Measurements from ENCODE around the gene KIF26A.

Gene KIF26A

DNA sequence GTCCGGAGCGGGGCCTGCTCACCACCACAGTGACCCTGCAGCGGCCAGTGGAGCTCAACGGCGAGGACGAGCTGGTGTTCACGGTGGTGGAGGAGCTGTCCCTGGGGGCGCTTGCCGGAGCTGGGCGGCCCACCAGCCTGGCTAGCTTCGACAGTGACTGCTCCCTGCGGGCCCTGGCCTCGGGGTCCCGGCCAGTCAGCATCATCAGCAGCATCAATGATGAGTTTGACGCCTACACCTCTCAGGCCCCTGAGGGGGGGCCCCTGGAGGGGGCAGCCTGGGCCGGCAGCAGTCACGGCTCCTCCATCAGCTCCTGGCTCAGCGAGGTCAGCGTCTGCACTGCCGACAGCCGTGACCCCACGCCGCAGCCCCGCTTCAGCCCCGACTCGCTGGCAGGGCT is 37.4 kb downstream of the KIF26A start:
- TF ChIP-seq FOXM1 (IDR thresholded peaks at IDR 0.05; ENCODE audit: borderline replicate concordance, low read depth) (no peak), YY1 (IDR thresholded peaks at IDR 0.05; ENCODE audit: low read depth) (no peak), EP300 (IDR thresholded peaks at IDR 0.05; ENCODE audit: borderline replicate concordance) (no peak), ZBTB7A (IDR thresholded peaks at IDR 0.05; ENCODE audit: low read depth) (no peak)
- TF ChIP-seq, protein P1, sequence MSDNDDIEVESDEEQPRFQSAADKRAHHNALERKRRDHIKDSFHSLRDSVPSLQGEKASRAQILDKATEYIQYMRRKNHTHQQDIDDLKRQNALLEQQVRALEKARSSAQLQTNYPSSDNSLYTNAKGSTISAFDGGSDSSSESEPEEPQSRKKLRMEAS (IDR thresholded peaks at IDR 0.05), result no peak

DNA sequence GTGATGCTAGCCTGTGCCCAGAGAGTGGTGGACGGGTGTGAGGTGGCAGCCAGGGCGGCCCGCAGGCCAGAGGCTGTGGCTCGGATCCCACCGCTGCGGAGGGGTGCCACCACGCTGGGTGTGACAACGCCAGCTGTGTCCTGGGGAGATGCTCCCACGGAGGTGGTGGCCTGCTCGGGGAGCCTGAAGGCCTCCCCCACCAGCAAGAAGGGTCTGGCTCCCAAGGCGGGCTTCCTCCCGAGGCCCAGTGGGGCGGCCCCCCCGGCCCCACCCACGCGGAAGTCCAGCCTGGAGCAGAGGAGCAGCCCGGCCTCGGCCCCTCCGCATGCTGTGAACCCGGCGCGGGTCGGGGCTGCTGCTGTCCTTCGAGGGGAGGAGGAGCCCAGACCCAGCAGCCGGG is 38.2 kb downstream of the KIF26A start:
- TF ChIP-seq, protein P2, sequence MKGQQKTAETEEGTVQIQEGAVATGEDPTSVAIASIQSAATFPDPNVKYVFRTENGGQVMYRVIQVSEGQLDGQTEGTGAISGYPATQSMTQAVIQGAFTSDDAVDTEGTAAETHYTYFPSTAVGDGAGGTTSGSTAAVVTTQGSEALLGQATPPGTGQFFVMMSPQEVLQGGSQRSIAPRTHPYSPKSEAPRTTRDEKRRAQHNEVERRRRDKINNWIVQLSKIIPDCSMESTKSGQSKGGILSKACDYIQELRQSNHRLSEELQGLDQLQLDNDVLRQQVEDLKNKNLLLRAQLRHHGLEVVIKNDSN (IDR thresholded peaks at IDR 0.05), result no peak
- TF ChIP-seq CEBPB (IDR thresholded peaks at IDR 0.05) (no peak), FOXM1 (IDR thresholded peaks at IDR 0.05; ENCODE audit: borderline replicate concordance, low read depth) (no peak), EP300 (IDR thresholded peaks at IDR 0.05; ENCODE audit: borderline replicate concordance) (no peak), YY1 (IDR thresholded peaks at IDR 0.05; ENCODE audit: low read depth) (no peak), TAF1 (IDR thresholded peaks at IDR 0.05; ENCODE audit: low read depth) (no peak), CREB1 (IDR thresholded peaks at IDR 0.05; ENCODE audit: low read depth) (no peak), TCF12 (IDR thresholded peaks at IDR 0.05; ENCODE audit: low read depth) (no peak), EGR1 (IDR thresholded peaks at IDR 0.05) (no peak), NFIC (IDR thresholded peaks at IDR 0.05) (no peak), REST (IDR thresholded peaks at IDR 0.05; ENCODE audit: low read depth) (no peak), RAD21 (IDR thresholded peaks at IDR 0.05; ENCODE audit: low read depth) (no peak), ZBTB7A (IDR thresholded peaks at IDR 0.05; ENCODE audit: low read depth) (no peak), TEAD4 (IDR thresholded peaks at IDR 0.05) (no peak)
- TF ChIP-seq, protein P1 (IDR thresholded peaks at IDR 0.05), result no peak

GRCh38 chr14:104177411-104177810 is 39.0 kb downstream of the KIF26A start:
- no peak for TF ChIP-seq EP300 (IDR thresholded peaks at IDR 0.05; ENCODE audit: borderline replicate concordance)
- no peak for TF ChIP-seq ZBTB7A (IDR thresholded peaks at IDR 0.05; ENCODE audit: low read depth)
- TF ChIP-seq, protein P1 (IDR thresholded peaks at IDR 0.05), result no peak
- TF ChIP-seq, protein P2 (IDR thresholded peaks at IDR 0.05), result no peak
- no peak for TF ChIP-seq FOXM1 (IDR thresholded peaks at IDR 0.05; ENCODE audit: borderline replicate concordance, low read depth)
- TF ChIP-seq RAD21 (IDR thresholded peaks at IDR 0.05; ENCODE audit: low read depth), result no peak
- no peak for TF ChIP-seq TCF12 (IDR thresholded peaks at IDR 0.05; ENCODE audit: low read depth)
- no peak for TF ChIP-seq TAF1 (IDR thresholded peaks at IDR 0.05; ENCODE audit: low read depth)
- no peak for TF ChIP-seq YY1 (IDR thresholded peaks at IDR 0.05; ENCODE audit: low read depth)
- no peak for TF ChIP-seq TEAD4 (IDR thresholded peaks at IDR 0.05)
- TF ChIP-seq CREB1 (IDR thresholded peaks at IDR 0.05; ENCODE audit: low read depth), result no peak
- TF ChIP-seq EGR1 (IDR thresholded peaks at IDR 0.05), result no peak
- no peak for TF ChIP-seq NFIC (IDR thresholded peaks at IDR 0.05)
- no peak for TF ChIP-seq CEBPB (IDR thresholded peaks at IDR 0.05)
- no peak for TF ChIP-seq REST (IDR thresholded peaks at IDR 0.05; ENCODE audit: low read depth)

GRCh38 chr14:104178279-104178678 is 39.9 kb downstream of the KIF26A start:
- no peak for TF ChIP-seq FOXM1 (IDR thresholded peaks at IDR 0.05; ENCODE audit: borderline replicate concordance, low read depth)

- TF ChIP-seq RAD21 (IDR thresholded peaks at IDR 0.05; ENCODE audit: low read depth) (no peak), NFIC (IDR thresholded peaks at IDR 0.05) (no peak), EGR1 (IDR thresholded peaks at IDR 0.05) (0 out of 2 replicates have a peak, but pooled peaks have one; percentile 13), TCF12 (IDR thresholded peaks at IDR 0.05; ENCODE audit: low read depth) (no peak), TEAD4 (IDR thresholded peaks at IDR 0.05) (no peak), EP300 (IDR thresholded peaks at IDR 0.05; ENCODE audit: borderline replicate concordance) (no peak)
Measured at GRCh38 chr14:104179126-104179525, 40.7 kb downstream of the KIF26A start.

GRCh38 chr14:104179564-104180129 is 41.3 kb downstream of the KIF26A start:
- TF ChIP-seq TEAD4 (IDR thresholded peaks at IDR 0.05) (no peak), TCF12 (IDR thresholded peaks at IDR 0.05; ENCODE audit: low read depth) (no peak), NFIC (IDR thresholded peaks at IDR 0.05) (no peak), EGR1 (IDR thresholded peaks at IDR 0.05) (no peak), RAD21 (IDR thresholded peaks at IDR 0.05; ENCODE audit: low read depth) (no peak), TAF1 (IDR thresholded peaks at IDR 0.05; ENCODE audit: low read depth) (no peak), YY1 (IDR thresholded peaks at IDR 0.05; ENCODE audit: low read depth) (no peak), EP300 (IDR thresholded peaks at IDR 0.05; ENCODE audit: borderline replicate concordance) (no peak), REST (IDR thresholded peaks at IDR 0.05; ENCODE audit: low read depth) (no peak), CREB1 (IDR thresholded peaks at IDR 0.05; ENCODE audit: low read depth) (no peak)
- TF ChIP-seq, protein P2 (IDR thresholded peaks at IDR 0.05), result no peak

All from Ishikawa (cell line).